Neural progenitor cell (in vitro differentiated cells): Measurements from ENCODE around the gene HPCA. TPM values are rescaled to one million over a fixed set of nuclear protein-coding genes. Genes with fewer than 3 reads are reported as not detected.

Experiments used
- DNase-seq: peaks from one replicate; pipeline ENCODE4 v3.0.0-alpha.2; 2016; ENCODE audit warnings: low spot score
- H2AFZ ChIP-seq: fragments of 200-600 bp; sonication (generic); replicated peaks from 2 replicates; pipeline ENCODE4 v1.6.1; 2016; ENCODE audit warnings: antibody characterized with exemption
- H3F3A ChIP-seq: fragments of 200-600 bp; sonication (generic); 2 replicates; pipeline ENCODE4 v1.6.1; 2016; ENCODE audit warnings: antibody characterized with exemption, low read depth
- H3K27ac ChIP-seq: fragments of 200-600 bp; sonication (generic); 2 replicates; pipeline ENCODE4 v1.5.1; 2016; ENCODE audit warnings: mild to moderate bottlenecking
- H3K27me3 ChIP-seq: fragments of 200-600 bp; sonication (generic); 2 replicates; pipeline ENCODE4 v1.6.1; 2016; ENCODE audit warnings: mild to moderate bottlenecking, moderate library complexity
- H3K36me3 ChIP-seq: fragments of 200-600 bp; sonication (generic); 2 replicates; pipeline ENCODE4 v1.5.1; 2016
- H3K4me1 ChIP-seq: fragments of 200-600 bp; sonication (generic); 2 replicates; pipeline ENCODE4 v1.6.1; 2016; ENCODE audit warnings: mixed run types
- H3K4me2 ChIP-seq: fragments of 200-600 bp; sonication (generic); 2 replicates; pipeline ENCODE4 v1.6.1; 2016
- H3K4me3 ChIP-seq: fragments of 200-600 bp; sonication (generic); 2 replicates; pipeline ENCODE4 v1.5.1; 2016
- H3K79me2 ChIP-seq: fragments of 200-600 bp; sonication (generic); 2 replicates; pipeline ENCODE4 v1.6.1; 2016; ENCODE audit warnings: low read depth
- H3K9ac ChIP-seq: fragments of 200-600 bp; sonication (generic); 2 replicates; pipeline ENCODE4 v1.6.1; 2016
- H3K9me3 ChIP-seq: fragments of 200-600 bp; sonication (generic); 2 replicates; pipeline ENCODE4 v1.5.1; 2016; ENCODE audit warnings: low read depth
- H4K20me1 ChIP-seq: fragments of 200-600 bp; sonication (generic); 2 replicates; pipeline ENCODE4 v1.6.1; 2016; ENCODE audit warnings: low read depth
- H3K27ac Mint-ChIP-seq: 3 replicates; pipeline ENCODE4 v1.8.0; 2021; ENCODE audit warnings: mixed read lengths
- H3K27me3 Mint-ChIP-seq: 2 replicates; pipeline ENCODE4 v1.8.0; 2022; ENCODE audit warnings: low read depth, mild to moderate bottlenecking, inconsistent platforms, moderate library complexity, mixed read lengths; ENCODE audit not compliant: insufficient read depth
- H3K36me3 Mint-ChIP-seq: 3 replicates; pipeline ENCODE4 v1.8.0; 2021; ENCODE audit warnings: mixed read lengths
- H3K4me1 Mint-ChIP-seq: 3 replicates; pipeline ENCODE4 v1.8.0; 2021; ENCODE audit warnings: mixed read lengths
- H3K4me3 Mint-ChIP-seq: 3 replicates; pipeline ENCODE4 v1.8.0; 2021; ENCODE audit warnings: mild to moderate bottlenecking, moderate library complexity, mixed read lengths
- H3K9me3 Mint-ChIP-seq: 3 replicates; pipeline ENCODE4 v1.8.0; 2020; ENCODE audit warnings: mixed read lengths
- CTCF ChIP-seq: fragments of 200-600 bp; sonication (generic); IDR thresholded peaks from 2 replicates; pipeline ENCODE4 v1.5.1; 2017; ENCODE audit warnings: antibody characterized with exemption, mild to moderate bottlenecking
- EZH2 ChIP-seq: fragments of 200-600 bp; sonication (generic); IDR thresholded peaks from 2 replicates; pipeline ENCODE4 v1.6.1; 2017; ENCODE audit warnings: antibody characterized with exemption, mild to moderate bottlenecking, moderate library complexity
- EZH2phosphoT487 ChIP-seq: fragments of 200-600 bp; sonication (generic); IDR thresholded peaks from 2 replicates; pipeline ENCODE4 v1.6.1; 2017; ENCODE audit warnings: antibody characterized with exemption
- total RNA-seq: library from RNA; depleted of rRNA; stranded (reverse); fragments of >200 nt; gene quantifications from 2 replicates; pipeline ENCODE4 v1.2.3, GENCODE V29; 2015; ENCODE audit warnings: low replicate concordance

HPCA gene
- total RNA-seq, 1 donor from 2014 or later = not detected

DNA sequence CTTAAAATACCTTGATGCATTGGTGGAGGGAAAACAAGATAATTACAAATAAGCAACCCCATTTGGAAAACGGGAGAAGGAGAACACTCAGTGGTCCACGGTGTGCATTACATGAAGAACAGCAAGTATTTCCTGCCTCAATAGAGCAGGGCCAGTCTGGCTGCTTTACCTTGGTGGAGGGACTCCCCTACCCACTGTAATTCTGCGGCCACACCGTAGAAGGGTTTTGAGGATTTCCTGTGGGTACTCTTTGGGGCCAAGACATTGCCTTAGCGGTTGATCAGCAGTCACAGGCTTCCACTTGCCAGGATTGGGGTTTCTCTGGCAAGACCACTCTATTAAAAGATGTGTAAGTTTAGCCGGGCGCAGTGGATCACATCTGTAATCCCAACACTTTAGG is 31.2 kb downstream of the HPCA start:
- Mint-ChIP-seq H3K27ac (no peak overlapping the region), H3K4me1 (peaks cover 16% of the 10 kb centered on the region), H3K9me3 (no peaks in the 10 kb centered on the region), H3K27me3 (peaks cover 4% of the 10 kb centered on the region), H3K36me3 (no peaks in the 10 kb centered on the region), H3K4me3 (no peak overlapping the region)
- H3K79me2 ChIP-seq = no peaks in the 10 kb centered on the region
- H3K27ac ChIP-seq = no peak overlapping the region
- H3K36me3 ChIP-seq = no peaks in the 10 kb centered on the region
- DNase-seq = no peak
- H3K9me3 ChIP-seq = no peaks in the 10 kb centered on the region
- no peak for TF ChIP-seq EZH2phosphoT487
- TF ChIP-seq CTCF = no peak
- no peak for TF ChIP-seq EZH2
- no peaks in the 10 kb centered on the region for H4K20me1 ChIP-seq
- no peaks in the 10 kb centered on the region for H3K4me1 ChIP-seq
- H3K4me3 ChIP-seq = no peak overlapping the region
- H3K4me2 ChIP-seq = no peak overlapping the region
- H3F3A ChIP-seq = no peaks in the 10 kb centered on the region
- no peak overlapping the region for H2AFZ ChIP-seq
- peaks cover 1% of the 10 kb centered on the region for H3K27me3 ChIP-seq
- no peak overlapping the region for H3K9ac ChIP-seq

DNA sequence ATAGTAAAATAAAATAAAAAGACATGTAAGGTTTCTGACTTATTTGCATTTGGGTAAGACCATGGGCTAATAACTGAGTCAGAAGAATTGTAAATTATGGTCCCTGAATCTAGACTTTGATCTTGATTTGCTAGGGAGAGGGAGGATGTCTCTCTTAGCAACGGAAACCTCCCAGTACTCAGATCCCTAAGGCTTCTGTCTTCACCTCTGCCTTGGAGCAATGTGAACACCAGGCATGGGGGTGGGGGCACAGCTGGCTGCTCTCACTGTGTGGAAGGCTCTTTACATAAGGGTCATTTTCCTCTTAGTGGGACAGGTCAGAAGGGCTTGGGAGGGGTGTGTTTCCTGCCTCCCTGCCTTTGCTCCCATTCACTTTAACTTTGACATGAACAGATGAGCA is 31.9 kb downstream of the HPCA start:
- Mint-ChIP-seq H3K4me1 (peaks cover 16% of the 10 kb centered on the region), H3K27ac (no peak overlapping the region), H3K36me3 (no peaks in the 10 kb centered on the region), H3K9me3 (no peaks in the 10 kb centered on the region), H3K27me3 (peaks cover 4% of the 10 kb centered on the region), H3K4me3 (no peak overlapping the region)
- H3K9me3 ChIP-seq = no peaks in the 10 kb centered on the region
- no peak overlapping the region for H3K27ac ChIP-seq
- H4K20me1 ChIP-seq = no peaks in the 10 kb centered on the region
- no peak overlapping the region for H2AFZ ChIP-seq
- H3F3A ChIP-seq = no peaks in the 10 kb centered on the region
- H3K4me1 ChIP-seq = no peaks in the 10 kb centered on the region
- H3K4me2 ChIP-seq = no peak overlapping the region
- no peak for DNase-seq
- peaks cover 8% of the 10 kb centered on the region for H3K27me3 ChIP-seq
- H3K4me3 ChIP-seq = no peak overlapping the region
- H3K36me3 ChIP-seq = no peaks in the 10 kb centered on the region
- no peaks in the 10 kb centered on the region for H3K79me2 ChIP-seq
- no peak overlapping the region for H3K9ac ChIP-seq
- TF ChIP-seq CTCF (no peak), EZH2 (no peak)

- Histone ChIP-seq H3K4me3 (no peak overlapping the region), H3K27me3 (peaks cover 27% of the 10 kb centered on the region), H3K9ac (no peak overlapping the region), H3F3A (peaks cover 2% of the 10 kb centered on the region), H3K27ac (no peak overlapping the region), H3K9me3 (no peaks in the 10 kb centered on the region), H3K4me2 (no peak overlapping the region), H3K79me2 (no peaks in the 10 kb centered on the region), H4K20me1 (no peaks in the 10 kb centered on the region), H2AFZ (no peak overlapping the region), H3K36me3 (no peaks in the 10 kb centered on the region), H3K4me1 (no peaks in the 10 kb centered on the region)
- TF ChIP-seq CTCF = no peak
- no peak for TF ChIP-seq EZH2
- no peak for TF ChIP-seq EZH2phosphoT487
- H3K27me3 Mint-ChIP-seq = peaks cover 6% of the 10 kb centered on the region
- no peaks in the 10 kb centered on the region for H3K9me3 Mint-ChIP-seq
- no peak for DNase-seq
- H3K4me3 Mint-ChIP-seq = no peak overlapping the region
- H3K4me1 Mint-ChIP-seq = peaks cover 28% of the 10 kb centered on the region
- no peaks in the 10 kb centered on the region for H3K36me3 Mint-ChIP-seq
- no peak overlapping the region for H3K27ac Mint-ChIP-seq
These were observed 33.8 kb downstream of the HPCA start for GRCh38 chr1:32919811-32920733.
